ENCODE data around the gene SH3RF3. TPM values are rescaled to one million over a fixed set of nuclear protein-coding genes. Genes with fewer than 3 reads are reported as not detected.

The SH3RF3 gene
- total and polyA plus RNA-seq, 9 of the 15 experiments (the other 6 are each of a cell fraction or from before 2014, with no cell fraction given) = 0.02 TPM; not detected in 8

GRCh38 chr2:109411640-109412325 lies 282.8 kb downstream of the SH3RF3 start:
- H3K27ac ChIP-seq (ENCODE audit: extremely low read depth, low read depth, low read length) = no peak overlapping the region
- H3K4me1 ChIP-seq (replicated peaks in 1 of 2; ENCODE audit: control insufficient read depth in 2 of 2, insufficient read depth in 2 of 2, low read length in 2 of 2) = no peaks in the 10 kb centered on the region
- WGBS (ENCODE audit: insufficient coverage, low coverage, missing lambda C conversion rate) = 0% methylated on average over 19 of the region's 19 CpGs
- no peaks in the 10 kb centered on the region for H3K9me1 ChIP-seq (ENCODE audit: control insufficient read depth, insufficient read depth, low read length)
- no peak for DNase-seq (ENCODE audit: extremely low read depth in 1 of 4, low spot score in 3 of 4)
- H3K4me3 ChIP-seq = no peak overlapping the region
- intact Hi-C loops (cut with micrococcal nuclease) = no loop called here
- ChIA-PET CTCF (ENCODE audit: low intra/inter-chr PET ratio) (no interaction called here), POLR2A (interaction anchor here (0.7 to 1.6 kb wide), 2 partner anchors 17 to 260 kb away, joined by 4 to 5 read pairs; no protein-coding TSS in a partner anchor)
- H2AFZ ChIP-seq (ENCODE audit: low read depth, low read length) = no peak overlapping the region
- H3K27me3 ChIP-seq (ENCODE audit: control insufficient read depth in 2 of 2, insufficient read depth in 2 of 2, low read length in 2 of 2) = peaks cover 21 to 67% of the 10 kb centered on the region in 2 experiments; a peak in 4 of 5 replicates
- no peak overlapping the region for H3K4me2 ChIP-seq (ENCODE audit: insufficient read depth, low read length)
- ATAC-seq = no peak
- H3K36me3 ChIP-seq (ENCODE audit: control insufficient read depth, insufficient read depth, low read length) = no peaks in the 10 kb centered on the region
- TF ChIP-seq CLOCK (CRISPR knock-in tag; IDR thresholded peaks at IDR 0.05; ENCODE audit: borderline replicate concordance) (no peak), RBM15 (IDR thresholded peaks at IDR 0.05; ENCODE audit: insufficient read depth, low read length) (no peak), ZNF23 (CRISPR knock-in tag; IDR thresholded peaks at IDR 0.05) (no peak), MCM2 (IDR thresholded peaks at IDR 0.05; ENCODE audit: low read depth) (no peak), TAF1 (IDR thresholded peaks at IDR 0.05; ENCODE audit: control insufficient read depth, extremely low read depth, insufficient read depth, low read length, severe bottlenecking) (no peak), MCM3 (IDR thresholded peaks at IDR 0.05) (no peak), ZNF583 (CRISPR knock-in tag; IDR thresholded peaks at IDR 0.05) (no peak), ZBTB2 (IDR thresholded peaks at IDR 0.05) (no peak), AFF4 (CRISPR knock-in tag; IDR thresholded peaks at IDR 0.05) (no peak), EP300 (IDR thresholded peaks at IDR 0.05; ENCODE audit: low read length) (no peak)
- no peaks in the 10 kb centered on the region for H3K79me2 ChIP-seq (ENCODE audit: control insufficient read depth, insufficient read depth, low read length)
- no peaks in the 10 kb centered on the region for H3K9me3 ChIP-seq (replicated peaks; ENCODE audit: control insufficient read depth, insufficient read depth, low read depth, low read length)
- in situ Hi-C loops (cut with MboI) = no loop called here
- no TSS peak for BruUV-seq (replicated peaks)
- no peak for FAIRE-seq
- no peak overlapping the region; a peak in 1 of 4 replicates for H3K9ac ChIP-seq (ENCODE audit: insufficient read depth in 1 of 2, low read depth in 2 of 2, low read length in 2 of 2)
- H4K20me1 ChIP-seq (replicated peaks; ENCODE audit: control insufficient read depth, insufficient read depth, low read length) = peaks cover 9% of the 10 kb centered on the region; the same call in 1 of the 2 replicates
